GM20000 (cell line): ENCODE data around the gene KRTDAP.

Experiments used
- DNase-seq: peaks from one replicate; pipeline ENCODE4 v3.0.0; 2012; ENCODE audit warnings: low spot score
- CTCF ChIP-seq: IDR thresholded peaks from 2 replicates; pipeline ENCODE4 v1.5.1; 2012; ENCODE audit warnings: mild to moderate bottlenecking, control low read depth; ENCODE audit errors: extremely low read depth, missing control alignments

KRTDAP gene

GRCh38 chr19:35490364-35490763 lies at the start of gene KRTDAP:
Gene KRTDAP (minus strand): TSS chr19:35490464. CDS start chr19:35490442, 22 bp downstream.
- DNase-seq: no peak
- TF ChIP-seq CTCF: no peak

- no peak for TF ChIP-seq CTCF
These were observed 49.6 kb upstream of the KRTDAP start for GRCh38 chr19:35539850-35540249.

GRCh38 chr19:35539314-35539713 lies 49.0 kb upstream of the KRTDAP start:
- no peak for TF ChIP-seq CTCF
- no peak for DNase-seq

More at GRCh38 chr19:35539850-35540249, 49.6 kb upstream of the KRTDAP start:
- no peak for DNase-seq

GRCh38 chr19:35534803-35535480 lies 44.7 kb upstream of the KRTDAP start:
- no peak for DNase-seq
- TF ChIP-seq CTCF: no peak

GRCh38 chr19:35533822-35534392 lies 43.6 kb upstream of the KRTDAP start:
- peak; percentile 55 for DNase-seq
- TF ChIP-seq CTCF: no peak

GRCh38 chr19:35533201-35533821 lies 43.0 kb upstream of the KRTDAP start, which contains the start of gene GAPDHS:
Gene GAPDHS (plus strand): TSS chr19:35533456. CDS start chr19:35533528, 72 bp downstream.
- no peak for TF ChIP-seq CTCF
- no peak for DNase-seq

GRCh38 chr19:35531291-35531690 lies 41.0 kb upstream of the KRTDAP start:
- no peak for TF ChIP-seq CTCF
- DNase-seq: no peak
